Dedifferentiated amniotic fluid mesenchymal stem cell (primary cell): ENCODE results near the gene XCR1.
"Not testable (repeated sequence)": the region's sequence is repeated elsewhere in the genome, so short reads cannot be mapped to it uniquely, and the experiment has no call there.

ENCODE experiments used
- DNase-seq: peaks from one replicate; pipeline ENCODE4 v3.0.0-alpha.2; 2016; ENCODE audit errors: extremely low spot score

Gene XCR1

DNA sequence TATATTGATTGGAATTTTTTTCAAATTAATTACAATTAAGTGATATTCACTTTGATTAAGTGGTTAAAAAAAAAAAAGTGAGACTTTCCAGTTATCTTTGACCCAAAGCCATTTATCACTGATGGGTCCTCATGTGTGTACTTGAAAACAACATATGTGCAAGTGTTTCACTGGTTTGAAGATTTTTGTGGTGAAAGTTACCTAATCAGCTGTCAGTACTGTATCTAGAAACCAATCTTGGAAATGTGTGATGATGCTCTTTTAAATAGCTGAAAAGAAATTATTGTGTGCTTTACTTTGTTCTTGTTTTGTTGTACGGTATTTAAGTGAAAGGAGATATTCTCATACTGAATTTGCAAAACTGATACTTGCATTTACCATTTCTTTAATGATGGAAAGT, 11.6 kb upstream of the XCR1 start:
- DNase-seq = no peak

DNA sequence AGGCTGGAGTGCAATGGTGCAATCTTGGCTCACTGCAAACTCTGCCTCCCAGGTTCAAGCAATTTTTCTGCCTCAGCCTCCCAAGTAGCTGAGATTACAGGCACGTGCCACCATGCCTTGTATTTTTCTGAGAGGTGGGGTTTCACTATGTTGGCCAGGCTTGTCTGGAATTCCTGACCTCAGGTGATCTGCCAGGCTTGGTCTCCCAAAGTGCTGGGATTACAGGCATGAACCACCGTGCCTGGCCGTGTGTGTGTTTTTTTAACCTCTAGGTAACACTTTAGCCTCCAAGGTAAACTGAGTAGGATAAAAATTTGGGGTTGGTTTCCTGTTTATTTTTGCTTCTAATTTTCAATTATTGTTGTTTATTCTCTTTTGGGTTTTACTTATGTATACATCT, 10.8 kb upstream of the XCR1 start:
- DNase-seq = not testable (repeated sequence)

DNA sequence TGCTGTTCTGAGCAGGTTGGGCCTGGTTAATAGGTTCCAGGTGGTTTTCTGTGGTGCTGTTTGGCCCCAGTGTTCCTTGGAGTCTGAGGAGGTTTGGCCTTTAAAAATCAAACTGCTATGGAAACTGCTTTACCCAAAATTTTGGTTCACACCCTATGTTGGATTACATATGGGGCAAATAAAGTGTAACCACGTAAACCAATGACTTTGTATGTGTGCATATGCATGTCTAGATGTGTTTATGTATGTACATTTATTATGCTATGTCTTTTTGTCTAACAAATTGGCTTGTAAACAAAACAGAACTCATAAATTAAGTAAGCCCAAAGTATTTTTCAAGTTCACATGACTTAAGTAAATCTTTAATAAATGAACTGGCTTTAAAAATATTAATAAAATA, 8.9 kb upstream of the XCR1 start:
- no peak for DNase-seq

DNA sequence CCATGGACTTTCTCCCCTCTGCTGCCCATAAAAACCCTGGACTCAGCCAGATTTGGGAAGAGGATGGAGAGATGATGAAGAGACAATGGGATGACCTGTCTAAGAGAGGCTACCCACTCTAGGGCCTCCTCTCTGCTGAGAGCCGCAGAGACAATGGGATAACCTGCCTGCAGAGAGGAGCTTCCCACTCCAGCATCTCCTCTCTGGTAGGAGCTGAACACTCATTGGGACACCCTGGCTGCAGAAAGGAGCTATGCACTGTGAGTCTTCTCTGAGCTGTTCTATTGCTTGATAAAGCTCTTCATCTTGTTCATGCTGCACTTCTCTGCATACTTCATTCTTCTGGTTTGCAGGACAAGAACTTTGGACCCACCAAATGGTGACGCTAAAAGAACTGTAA, 4.5 kb upstream of the XCR1 start:
- DNase-seq = no peak

DNA sequence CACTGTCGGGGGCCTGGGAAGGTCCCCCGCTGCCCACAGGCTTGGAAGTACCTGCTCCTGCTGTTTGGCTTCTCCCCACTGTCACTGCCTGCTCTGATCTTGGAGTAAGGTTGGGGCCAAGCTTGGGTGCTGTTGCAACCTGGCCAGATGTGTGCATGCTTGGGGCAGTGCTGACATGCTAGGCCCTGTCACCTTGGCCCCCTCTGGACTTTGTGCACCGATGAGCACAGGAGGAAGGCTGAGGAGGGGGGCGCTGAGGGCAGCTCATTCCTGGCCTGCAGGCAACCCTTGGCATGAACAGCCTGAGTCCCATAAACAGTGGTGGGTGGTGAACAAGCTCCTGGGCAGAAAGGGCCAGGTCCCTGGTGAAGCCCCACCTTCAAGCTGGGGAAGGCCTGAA, 4.0 kb upstream of the XCR1 start:
- DNase-seq = no peak

DNA sequence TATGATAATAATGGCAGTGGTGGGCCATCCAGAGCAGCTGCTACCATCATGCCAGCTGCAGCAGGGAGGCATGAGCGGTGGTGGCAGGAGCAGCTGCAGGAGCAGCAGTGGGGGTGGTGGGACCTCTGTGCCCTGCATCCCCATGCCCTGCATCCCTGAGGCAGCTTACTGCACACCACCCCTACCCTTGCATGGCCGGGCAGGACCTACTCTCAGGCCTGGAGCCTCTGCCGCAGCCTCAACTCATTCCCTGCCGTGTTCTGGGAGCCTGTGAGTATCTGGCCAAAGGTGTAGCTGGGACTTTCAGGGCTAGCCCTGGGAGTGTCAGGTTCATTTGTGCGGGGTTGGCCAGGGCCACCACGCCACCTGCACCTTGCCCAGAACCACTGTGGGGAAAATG, 3.3 kb upstream of the XCR1 start:
- no peak for DNase-seq

GRCh38 chr3:46029953-46030543, 2.8 kb upstream of the XCR1 start:
- no peak for DNase-seq

DNA sequence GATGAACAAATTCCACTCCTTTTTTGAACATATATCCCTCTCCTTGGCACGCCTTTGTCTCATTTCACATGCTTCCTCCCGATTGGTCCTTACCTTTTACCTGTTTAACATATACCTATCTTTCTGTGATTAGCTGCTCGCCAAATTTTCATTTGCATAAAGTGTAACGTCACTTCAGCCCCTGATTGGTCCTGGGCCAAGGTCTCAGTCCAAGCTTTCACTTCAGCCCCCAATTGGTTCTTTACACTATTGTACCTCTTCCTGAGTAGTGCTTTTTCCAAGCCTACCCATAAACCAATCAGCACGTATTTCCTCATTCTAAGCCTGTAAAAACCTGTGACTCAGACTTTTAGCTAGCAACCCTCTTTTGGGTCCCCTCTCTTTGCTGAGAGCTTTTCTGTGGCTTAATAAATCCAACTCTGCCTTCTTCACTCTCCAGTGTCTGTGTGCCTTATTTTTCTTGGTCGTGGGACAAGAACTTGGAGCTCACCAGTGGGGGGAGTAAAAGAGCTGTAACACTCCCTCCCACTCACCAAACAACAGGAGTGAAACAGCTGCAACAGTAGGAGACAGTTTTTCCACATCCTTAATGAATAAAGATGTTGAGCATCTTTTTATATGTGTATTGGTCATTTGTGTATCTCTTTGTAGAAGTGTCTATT, 584 bp upstream of the XCR1 start:
- no peak for DNase-seq

DNA sequence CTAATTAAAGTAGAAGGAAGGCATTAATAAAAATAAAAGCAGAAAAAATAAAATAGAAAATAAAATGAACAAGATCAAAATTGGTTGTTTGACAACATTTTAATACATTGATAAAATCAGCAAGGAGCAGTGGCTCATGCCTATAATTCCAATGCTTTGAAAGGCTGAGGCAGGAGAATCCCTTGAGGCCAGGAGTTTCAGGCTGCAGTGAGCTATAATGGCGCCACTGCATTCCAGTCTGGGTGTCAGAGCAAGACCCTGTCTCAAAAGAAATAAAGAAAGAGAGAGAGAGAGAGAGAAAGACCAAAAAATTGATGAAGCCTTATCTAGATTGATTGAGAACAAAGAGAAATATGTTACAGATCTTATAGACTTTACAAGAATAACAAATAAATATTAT, 2.1 kb downstream of the XCR1 start:
- DNase-seq = no peak

- DNase-seq = no peak
Observed at GRCh38 chr3:46024131-46024530, 3.2 kb downstream of the XCR1 start.

GRCh38 chr3:46022909-46023785, 4.1 kb downstream of the XCR1 start:
- no peak for DNase-seq

DNA sequence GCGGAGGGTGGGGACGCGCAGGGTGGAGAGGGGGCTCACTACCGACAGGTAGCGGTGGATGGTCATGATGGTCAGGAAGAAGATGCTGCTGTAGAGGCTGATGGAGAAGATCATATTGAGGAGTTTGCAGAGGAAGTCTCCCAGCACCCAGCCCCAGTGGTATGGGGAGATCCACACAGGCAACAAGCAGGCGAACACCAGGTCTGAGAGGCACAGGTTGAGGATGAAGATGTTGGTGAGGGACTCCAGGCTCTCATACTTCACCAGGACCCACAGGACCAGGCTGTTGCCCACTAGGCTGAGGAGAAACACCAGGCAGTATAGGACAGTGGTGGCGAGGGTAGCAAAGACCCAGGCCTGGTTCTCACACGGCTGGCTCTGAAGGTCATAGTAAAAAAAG, 5.8 kb downstream of the XCR1 start:
- no peak for DNase-seq

DNA sequence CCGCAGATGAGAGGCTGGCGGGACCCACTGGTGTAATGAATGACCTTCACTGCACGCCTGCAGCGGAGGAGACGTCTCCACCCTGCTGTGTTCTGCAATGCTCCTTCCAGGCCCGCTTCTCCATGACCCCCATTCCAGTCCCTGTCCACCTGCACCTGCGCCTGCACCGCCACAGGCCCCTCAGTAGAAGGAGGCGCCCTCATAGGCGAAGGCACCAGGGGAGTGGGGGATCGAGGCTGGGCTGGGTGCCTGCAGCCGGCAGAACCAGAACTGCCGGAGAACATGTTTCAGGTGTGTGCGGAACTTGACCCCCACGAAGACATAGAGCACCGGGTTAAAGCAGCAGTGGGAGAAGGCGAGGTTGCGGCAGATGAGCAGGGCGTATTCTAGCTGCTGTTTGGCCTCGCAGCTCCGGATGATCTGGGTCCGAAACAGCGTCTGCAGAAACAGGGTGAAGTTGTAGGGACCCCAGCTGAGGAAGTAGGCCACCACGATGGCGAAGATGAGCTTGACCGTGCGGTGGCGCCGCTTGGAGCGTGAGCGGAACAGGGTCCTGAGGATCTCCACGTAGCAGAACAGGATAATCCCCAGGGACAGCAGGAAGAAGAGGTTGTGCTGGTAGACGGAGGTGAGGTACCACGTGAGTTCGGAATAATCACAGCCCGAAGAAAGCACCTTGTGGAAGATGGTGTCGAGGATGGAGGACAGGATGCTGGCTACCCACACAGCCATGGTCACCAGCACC, 6.3 kb downstream of the XCR1 start:
- no peak for DNase-seq

DNA sequence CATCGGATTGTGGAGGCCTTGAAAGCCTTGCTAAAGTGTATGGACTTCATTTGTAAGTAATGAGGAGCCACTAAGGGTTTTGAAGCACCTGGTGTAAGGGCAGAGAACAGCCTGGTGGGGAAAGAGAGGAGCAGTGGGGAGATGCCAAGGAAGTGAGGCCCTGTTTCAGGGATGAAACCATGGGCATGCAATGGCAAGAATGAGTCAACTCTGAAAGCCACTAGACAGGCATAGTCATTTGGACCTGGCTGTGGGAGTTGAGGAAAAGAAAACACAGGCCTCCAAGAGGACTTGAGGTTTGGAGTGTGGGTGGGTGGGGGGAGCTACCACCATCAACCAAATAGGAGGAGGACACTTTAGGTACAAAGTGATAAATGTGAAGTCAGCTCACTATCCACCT, 7.6 kb downstream of the XCR1 start:
- DNase-seq = peak; percentile 20

GRCh38 chr3:46017720-46018119, 9.6 kb downstream of the XCR1 start:
- DNase-seq = no peak

DNA sequence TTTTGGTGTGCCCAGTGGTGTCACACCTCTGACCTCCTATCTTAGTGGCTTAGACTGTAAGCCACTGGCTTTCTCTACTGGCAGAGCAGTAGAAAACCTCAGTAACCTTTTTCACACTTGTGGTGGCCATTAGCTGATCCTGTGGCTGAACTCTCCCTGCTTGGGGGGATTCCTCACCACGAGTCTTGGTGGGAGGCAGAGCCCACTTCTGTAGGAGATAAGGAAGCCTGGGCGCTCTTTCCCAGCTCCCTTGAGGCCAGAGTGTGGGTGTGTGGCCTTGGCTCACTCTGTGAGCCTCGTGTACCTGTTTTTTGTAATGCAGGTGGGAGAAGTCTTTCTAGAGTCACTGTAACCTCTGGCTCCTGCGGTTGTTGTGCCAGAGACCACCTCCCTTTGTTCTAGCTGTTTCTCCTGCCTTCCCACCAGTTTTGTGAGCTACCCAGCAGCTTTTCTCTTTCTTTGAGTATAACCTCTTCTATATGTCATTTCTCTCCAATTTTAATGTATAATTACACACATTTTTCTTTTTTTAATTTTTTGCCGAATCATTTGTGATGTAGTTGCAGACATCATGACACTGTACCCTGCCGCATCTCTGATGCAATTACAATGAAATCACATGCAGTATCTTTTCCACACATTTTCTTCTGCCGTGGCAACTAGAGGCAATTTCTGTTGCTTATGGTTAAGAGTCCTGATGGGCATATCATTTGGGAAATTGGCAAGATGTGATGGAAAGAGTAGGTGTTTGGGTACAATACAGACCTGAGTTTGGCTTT, 13.8 kb downstream of the XCR1 start:
- DNase-seq = no peak

- DNase-seq = no peak
Observed at GRCh38 chr3:46012246-46012645, 15.0 kb downstream of the XCR1 start.

GRCh38 chr3:46010519-46011113, 16.7 kb downstream of the XCR1 start:
- no peak for DNase-seq

DNA sequence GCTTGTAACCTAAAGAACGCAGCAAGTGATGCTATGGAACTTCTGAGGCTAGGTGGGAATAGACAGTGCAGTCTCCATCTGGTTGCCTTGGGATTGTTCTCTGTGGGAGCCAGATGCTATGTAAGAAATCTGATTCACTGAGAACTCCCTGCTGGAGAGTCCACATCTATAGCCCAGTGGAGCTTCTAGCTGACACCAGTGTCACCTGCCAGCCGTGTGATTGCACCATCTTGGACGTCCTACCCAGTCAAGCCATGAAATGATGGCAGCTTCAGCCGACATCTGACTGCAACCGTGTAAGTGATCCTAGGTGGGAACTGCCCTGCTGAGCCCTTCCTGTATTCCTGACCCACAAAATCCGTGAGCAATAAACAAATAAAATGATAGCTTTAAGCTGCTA, 19.2 kb downstream of the XCR1 start:
- DNase-seq = no peak

DNA sequence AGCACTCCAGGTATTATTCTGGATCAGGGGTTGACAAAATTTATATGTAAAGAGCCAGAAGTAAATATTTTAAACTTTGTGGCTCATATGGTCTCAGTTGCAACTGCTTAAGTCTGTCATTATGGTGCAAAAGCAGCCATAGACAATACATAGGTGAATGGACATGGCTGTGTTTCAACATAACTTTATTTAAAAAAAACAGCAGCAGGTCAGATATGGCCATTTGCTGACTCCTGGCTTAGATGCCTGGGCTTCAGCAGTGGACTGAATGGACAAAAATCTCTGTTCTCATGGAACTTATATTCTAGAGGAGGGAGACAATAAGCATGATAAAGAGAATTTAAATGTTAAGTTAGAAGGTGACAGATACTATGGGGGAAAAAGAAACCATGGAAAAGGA, 20.0 kb downstream of the XCR1 start:
- DNase-seq = no peak
